Stomach (tissue), 4 donors: ENCODE measurements around the gene ATP6V0E2.

ENCODE experiments used
- EP300 ChIP-seq: sonication (generic); formaldehyde crosslinking; IDR thresholded peaks from one replicate; pipeline ENCODE4 v1.6.1; 2017; ENCODE audit warnings: antibody characterized with exemption
- POLR2A ChIP-seq, 4 donors: fragments of 450-650 bp; IDR thresholded peaks; one replicate each; pipeline ENCODE4 v1.6.1; 2016; ENCODE audit warnings: antibody characterized with exemption in 4 of 4, control low read depth in 2 of 4, mild to moderate bottlenecking in 1 of 4, moderate library complexity in 1 of 4
- POLR2AphosphoS5 ChIP-seq, 3 donors: sonication (generic); formaldehyde crosslinking; IDR thresholded peaks; one replicate each; pipeline ENCODE4 v1.6.1; 2016; ENCODE audit warnings: antibody characterized with exemption in 3 of 3
- TF ChIP-seq, protein P1 (sequence below), 7 experiments: fragments of 450-650 bp in 4 of 7; fragments of 200-600 bp in 3 of 7; sonication (generic) in 3 of 7; IDR thresholded peaks; one replicate each; pipeline ENCODE4 v1.5.1; 2016 to 2019; ENCODE audit warnings: antibody characterized with exemption in 7 of 7, control low read depth in 2 of 7, mild to moderate bottlenecking in 1 of 7

GRCh38 chr7:149873074-149873969 is at the start of gene ATP6V0E2:
- TF ChIP-seq, protein P1, sequence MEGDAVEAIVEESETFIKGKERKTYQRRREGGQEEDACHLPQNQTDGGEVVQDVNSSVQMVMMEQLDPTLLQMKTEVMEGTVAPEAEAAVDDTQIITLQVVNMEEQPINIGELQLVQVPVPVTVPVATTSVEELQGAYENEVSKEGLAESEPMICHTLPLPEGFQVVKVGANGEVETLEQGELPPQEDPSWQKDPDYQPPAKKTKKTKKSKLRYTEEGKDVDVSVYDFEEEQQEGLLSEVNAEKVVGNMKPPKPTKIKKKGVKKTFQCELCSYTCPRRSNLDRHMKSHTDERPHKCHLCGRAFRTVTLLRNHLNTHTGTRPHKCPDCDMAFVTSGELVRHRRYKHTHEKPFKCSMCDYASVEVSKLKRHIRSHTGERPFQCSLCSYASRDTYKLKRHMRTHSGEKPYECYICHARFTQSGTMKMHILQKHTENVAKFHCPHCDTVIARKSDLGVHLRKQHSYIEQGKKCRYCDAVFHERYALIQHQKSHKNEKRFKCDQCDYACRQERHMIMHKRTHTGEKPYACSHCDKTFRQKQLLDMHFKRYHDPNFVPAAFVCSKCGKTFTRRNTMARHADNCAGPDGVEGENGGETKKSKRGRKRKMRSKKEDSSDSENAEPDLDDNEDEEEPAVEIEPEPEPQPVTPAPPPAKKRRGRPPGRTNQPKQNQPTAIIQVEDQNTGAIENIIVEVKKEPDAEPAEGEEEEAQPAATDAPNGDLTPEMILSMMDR (IDR thresholded peaks at IDR 0.05), result no peak
- TF ChIP-seq POLR2A (IDR thresholded peaks at IDR 0.05), result no peak
- no peak for TF ChIP-seq EP300
- TF ChIP-seq POLR2AphosphoS5 (IDR thresholded peaks at IDR 0.05), result peak; percentile 45 to 69 (median 67)
